GM18861 (cell line): ENCODE measurements around the gene PRSS56.

ENCODE experiments used
- ATAC-seq: cut with Tn5 transposase; IDR thresholded peaks from one replicate; pipeline ENCODE4 v1.9.1; 2021; ENCODE audit not compliant: unreplicated experiment

PRSS56 gene

DNA sequence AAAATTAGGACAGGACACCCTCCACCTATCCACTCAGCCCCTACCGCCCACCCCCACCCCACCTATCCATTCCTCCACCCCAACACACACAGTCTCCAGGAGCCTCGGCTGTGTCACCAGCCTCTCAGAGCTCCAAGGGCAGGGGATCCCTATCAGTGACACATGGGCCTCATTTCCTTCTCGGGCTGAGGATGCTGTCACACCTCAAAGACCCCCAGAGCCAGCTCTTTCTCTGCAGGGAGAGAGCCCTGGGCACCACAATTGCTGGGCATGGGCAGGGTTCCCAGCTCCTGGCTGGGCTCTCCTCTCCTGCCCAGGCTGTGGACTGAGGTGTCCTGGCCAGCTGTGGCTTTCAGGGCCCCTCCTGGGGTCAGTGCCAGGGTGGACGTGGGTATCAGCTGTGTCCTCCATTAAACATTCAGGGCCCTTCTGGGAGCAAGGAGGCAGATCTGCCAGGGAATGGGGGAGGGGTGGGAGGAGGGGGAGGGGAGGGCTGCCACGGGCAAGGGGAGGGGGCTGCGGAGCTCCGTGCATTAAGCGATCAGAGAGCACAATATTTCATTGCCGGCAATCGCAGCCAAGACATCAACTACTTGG, 18.3 kb upstream of the PRSS56 start:
- no peak for ATAC-seq

DNA sequence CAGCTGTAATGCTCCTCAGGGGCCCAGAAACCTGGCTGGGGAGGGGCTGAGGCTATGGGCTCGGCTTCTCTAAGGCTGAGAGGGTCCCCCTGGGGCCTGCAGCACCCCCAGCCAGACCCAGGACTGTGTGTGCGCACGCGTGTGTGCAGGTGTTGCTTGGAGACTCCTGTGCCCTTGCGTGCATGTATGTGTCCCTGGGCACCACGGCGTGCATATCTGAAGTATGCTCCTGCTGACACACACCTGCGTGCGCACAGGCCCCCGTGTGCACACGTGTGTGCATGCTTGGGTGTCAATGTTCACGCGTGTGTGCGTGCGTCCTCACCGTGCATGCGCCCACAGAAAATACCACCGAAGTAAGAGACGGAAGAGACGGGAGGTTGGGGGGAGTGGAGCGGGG, 17.7 kb upstream of the PRSS56 start:
- ATAC-seq, result no peak

- ATAC-seq, result no peak
Observed at GRCh38 chr2:232502911-232503808, 17.0 kb upstream of the PRSS56 start.

DNA sequence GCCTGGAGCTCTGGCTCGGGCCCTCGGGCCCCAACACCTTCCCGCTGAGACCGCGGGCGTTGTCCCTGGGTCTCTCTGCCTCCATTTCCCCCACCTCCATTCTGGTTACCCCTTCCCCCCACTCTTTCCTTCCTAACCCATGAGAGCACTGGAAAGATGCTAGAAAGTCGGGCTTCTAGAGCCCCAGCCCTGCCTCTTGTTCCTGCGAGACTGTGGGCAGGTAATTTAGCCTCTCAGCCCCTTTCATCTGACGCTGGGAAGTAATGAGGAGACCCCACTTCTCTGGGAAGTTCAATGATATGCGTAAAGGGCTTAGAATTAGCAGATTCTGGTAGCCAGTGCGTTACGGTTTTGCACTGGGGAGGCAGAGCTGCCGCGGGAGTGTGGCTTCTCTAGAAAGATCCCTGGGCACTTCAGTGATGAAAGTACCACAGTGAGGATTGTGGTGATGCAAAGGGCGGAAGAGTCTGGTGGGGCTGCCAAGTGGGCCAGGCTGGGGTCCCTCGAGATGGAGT, 16.3 kb upstream of the PRSS56 start:
- ATAC-seq, result no peak

DNA sequence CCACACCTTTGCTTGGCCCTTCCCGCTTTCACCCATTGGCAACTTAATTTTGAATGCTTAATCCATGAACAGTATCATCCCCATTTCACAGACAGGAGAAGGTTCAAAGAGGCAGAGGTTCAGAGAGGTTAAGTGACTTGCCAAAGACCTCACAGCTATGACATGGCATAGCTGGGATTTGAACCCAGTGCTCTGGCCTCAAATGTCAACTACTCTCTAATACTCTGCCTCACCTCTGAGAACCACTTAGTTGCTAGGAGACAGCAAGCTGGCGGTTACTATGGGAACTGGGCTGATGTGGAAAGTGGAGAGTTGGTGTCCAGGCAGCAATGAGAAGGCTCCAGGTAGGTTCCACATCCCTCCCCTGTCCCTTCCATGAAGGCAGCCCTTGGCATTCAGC, 15.8 kb upstream of the PRSS56 start:
- no peak for ATAC-seq

GRCh38 chr2:232505856-232506255, 14.3 kb upstream of the PRSS56 start:
- no peak for ATAC-seq

GRCh38 chr2:232506709-232507108, 13.5 kb upstream of the PRSS56 start:
- ATAC-seq, result no peak

GRCh38 chr2:232508251-232508650, 11.9 kb upstream of the PRSS56 start:
- no peak for ATAC-seq

DNA sequence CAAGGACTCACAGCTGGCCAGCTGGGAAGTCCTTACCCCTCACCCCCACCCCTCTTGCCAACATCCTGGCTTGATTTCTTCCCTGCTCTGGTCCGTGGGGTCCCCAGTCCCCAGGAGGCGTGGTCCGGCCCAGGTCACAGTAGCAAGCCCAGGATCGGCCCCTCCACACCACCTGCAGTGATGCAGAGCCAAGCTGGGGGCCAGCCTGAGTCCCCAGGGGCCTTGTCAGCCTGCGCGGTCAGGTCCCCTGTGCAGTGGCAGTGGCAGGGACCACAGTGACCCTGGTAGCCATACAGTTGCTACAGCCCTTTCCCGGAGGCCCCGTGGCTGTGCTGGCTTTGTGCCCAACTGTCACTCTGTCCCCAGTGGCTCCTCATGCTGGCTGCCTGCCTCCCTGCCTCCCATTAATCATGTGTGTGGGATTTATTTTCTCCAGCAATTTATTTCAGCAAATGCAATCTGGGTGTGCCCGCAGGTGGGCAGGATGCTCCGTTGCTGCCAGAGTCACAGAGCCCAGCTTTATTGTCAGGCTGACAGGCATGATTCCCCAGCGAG, 8.8 kb upstream of the PRSS56 start:
- no peak for ATAC-seq

DNA sequence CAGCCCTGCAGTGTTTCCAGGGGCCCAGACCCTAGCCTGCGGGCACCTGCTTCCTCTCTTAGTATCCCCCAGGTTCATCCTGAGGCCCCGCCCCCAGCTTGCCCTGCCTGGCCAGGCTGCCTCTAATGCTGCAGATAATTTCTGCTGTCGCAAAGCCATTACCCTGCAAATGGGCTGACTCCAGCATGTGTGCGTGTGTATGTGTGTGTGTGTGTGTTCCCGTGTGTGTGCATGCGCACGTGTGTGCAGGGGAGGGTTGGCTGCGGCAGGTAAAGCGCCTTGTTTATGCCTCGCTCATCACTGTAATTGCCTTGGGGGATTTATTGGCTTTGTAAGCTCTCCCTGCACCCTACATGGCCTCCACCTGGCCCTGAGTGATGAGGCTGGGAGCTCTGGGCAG, 7.6 kb upstream of the PRSS56 start:
- ATAC-seq, result no peak

DNA sequence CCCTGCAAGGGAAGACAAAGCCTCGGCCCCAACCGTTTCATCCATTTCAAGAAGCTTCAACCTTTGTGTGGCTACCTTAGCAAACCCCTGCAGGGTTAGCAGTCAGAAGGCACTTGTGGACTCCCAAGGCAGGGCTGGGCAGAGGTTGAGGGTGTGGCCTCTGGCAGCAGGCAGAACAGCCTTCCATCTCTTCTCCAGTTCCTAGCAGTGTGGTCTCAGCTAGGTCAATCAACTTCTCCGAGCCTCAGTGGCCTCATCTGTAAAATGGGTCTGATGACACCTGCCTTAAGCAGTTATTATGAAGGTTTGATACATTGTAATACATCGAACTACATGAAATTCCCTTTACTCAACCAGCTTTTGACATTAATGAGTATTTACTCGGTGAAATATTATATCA, 6.8 kb upstream of the PRSS56 start:
- no peak for ATAC-seq

- ATAC-seq, result no peak
Observed at GRCh38 chr2:232515639-232516038, 4.5 kb upstream of the PRSS56 start.

GRCh38 chr2:232516551-232516950, 3.6 kb upstream of the PRSS56 start:
- ATAC-seq, result no peak

- no peak for ATAC-seq
Observed at GRCh38 chr2:232518844-232519243, 1.3 kb upstream of the PRSS56 start.

GRCh38 chr2:232520489-232520888, 301 bp downstream of the PRSS56 start:
- no peak for ATAC-seq

GRCh38 chr2:232521098-232521497, 910 bp downstream of the PRSS56 start:
- ATAC-seq, result no peak

DNA sequence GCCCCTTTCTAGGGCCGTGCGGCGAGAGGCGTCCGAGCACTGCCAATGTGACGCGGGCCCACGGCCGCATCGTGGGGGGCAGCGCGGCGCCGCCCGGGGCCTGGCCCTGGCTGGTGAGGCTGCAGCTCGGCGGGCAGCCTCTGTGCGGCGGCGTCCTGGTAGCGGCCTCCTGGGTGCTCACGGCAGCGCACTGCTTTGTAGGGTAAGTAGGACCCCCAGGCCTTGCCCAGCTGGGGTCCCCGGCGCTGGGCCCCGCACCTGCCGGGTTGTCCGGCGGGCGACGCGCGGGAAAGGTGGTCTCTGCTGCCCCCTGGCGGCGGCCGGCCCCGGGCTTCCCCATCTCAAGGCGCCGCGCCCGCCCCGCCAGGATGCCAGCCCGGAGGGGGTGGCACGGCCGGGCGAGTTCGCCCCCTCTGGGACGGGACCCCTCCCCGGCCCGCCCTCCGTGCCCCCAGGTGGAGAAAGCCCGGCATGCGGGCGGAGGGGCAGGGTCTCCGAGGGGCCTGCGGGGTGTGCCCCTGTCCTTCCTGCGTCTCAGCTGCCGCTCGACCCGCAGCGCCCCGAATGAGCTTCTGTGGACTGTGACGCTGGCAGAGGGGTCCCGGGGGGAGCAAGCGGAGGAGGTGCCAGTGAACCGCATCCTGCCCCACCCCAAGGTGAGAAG, 1.9 kb downstream of the PRSS56 start:
- ATAC-seq, result no peak

DNA sequence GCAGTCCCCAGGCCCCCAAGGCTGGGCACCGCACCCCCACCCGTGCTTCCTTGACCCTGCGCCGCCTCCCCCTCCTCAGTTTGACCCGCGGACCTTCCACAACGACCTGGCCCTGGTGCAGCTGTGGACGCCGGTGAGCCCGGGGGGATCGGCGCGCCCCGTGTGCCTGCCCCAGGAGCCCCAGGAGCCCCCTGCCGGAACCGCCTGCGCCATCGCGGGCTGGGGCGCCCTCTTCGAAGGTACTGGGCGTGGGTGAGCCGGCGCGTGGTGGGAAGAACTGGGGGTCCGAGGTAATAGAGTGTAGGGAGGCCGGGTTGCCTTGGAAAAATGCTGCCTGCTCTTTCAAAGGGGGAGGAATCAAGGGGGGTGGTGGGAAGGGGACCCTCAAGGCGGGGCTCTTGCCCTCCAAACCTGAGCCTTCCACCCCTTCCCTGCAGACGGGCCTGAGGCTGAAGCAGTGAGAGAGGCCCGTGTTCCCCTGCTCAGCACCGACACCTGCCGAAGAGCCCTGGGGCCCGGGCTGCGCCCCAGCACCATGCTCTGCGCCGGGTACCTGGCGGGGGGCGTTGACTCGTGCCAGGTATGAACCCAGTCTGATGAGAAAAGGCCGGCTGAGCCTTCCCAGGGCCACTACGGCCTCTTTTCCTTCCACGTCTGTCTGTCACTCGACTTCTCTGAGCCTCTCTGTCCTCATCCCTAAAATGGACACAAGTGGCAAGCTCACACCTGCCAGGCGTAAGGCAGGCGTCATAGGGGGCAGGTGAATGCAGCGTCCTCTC, 2.6 kb downstream of the PRSS56 start:
- ATAC-seq, result no peak

DNA sequence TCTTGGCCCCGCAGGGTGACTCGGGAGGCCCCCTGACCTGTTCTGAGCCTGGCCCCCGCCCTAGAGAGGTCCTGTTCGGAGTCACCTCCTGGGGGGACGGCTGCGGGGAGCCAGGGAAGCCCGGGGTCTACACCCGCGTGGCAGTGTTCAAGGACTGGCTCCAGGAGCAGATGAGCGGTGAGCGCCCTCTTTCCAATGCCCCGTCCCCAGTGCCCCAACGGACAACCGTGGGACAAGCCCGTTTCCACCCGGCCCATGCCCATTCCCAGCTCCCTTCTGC, 3.2 kb downstream of the PRSS56 start:
- no peak for ATAC-seq

DNA sequence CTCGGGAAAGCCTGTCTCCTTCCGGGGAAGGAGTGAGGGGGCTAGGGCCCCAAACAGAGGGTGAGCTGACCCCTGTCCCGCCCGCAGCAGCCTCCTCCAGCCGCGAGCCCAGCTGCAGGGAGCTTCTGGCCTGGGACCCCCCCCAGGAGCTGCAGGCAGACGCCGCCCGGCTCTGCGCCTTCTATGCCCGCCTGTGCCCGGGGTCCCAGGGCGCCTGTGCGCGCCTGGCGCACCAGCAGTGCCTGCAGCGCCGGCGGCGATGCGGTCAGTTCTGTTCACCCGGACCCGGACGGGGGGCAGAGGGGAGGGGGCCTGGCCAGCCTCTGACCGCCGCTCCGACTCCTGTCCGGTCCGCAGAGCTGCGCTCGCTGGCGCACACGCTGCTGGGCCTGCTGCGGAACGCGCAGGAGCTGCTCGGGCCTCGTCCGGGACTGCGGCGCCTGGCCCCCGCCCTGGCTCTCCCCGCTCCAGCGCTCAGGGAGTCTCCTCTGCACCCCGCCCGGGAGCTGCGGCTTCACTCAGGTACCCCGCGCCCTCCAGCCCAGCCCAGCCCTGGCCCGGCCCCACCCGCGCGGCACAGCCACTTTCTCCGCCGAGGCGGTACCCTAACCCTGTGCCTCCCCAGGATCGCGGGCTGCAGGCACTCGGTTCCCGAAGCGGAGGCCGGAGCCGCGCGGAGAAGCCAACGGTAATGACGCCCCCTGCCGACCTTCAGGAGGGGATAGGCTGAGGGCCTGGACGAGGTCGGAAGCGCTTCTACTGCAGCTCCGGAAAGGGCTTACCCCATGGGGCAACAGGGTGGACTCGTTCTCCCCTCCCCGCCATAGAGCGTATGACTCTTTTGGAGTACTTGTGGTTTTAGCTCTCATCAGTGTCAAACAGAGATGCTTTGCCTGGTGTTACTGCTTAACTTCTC, 3.8 kb downstream of the PRSS56 start:
- ATAC-seq, result no peak
